GM10266 (cell line): ENCODE measurements around the gene HNRNPUL2.

Experiments used
- DNase-seq: peaks from one replicate; pipeline ENCODE4 v3.0.0; 2012; ENCODE audit errors: extremely low spot score
- TF ChIP-seq, protein P1 (sequence below): IDR thresholded peaks from 2 replicates; pipeline ENCODE4 v1.5.1; 2012; ENCODE audit warnings: mild to moderate bottlenecking, low read depth; ENCODE audit not compliant: control insufficient read depth, insufficient read depth; ENCODE audit errors: missing control alignments

The HNRNPUL2 gene

DNA sequence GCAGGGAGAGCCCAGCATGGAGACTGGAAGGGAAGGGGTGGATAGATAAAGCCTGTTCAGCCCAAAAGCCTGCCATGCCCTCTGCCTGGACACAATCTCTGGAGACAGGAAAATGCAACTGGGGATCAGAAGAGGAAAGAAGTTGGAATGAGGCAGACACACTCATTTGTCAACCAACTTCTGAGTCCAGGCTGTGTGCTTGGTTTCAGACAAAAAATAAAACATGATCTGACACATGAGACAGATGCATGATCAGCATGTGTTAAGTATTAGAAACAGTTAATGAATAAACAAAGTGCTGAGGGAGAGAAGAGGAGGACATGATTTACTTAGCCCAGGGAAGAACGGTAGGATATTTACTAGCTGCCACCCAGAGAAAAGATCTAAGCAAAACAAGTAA, 38.8 kb downstream of the HNRNPUL2 start:
- no peak for DNase-seq
- TF ChIP-seq, protein P1, sequence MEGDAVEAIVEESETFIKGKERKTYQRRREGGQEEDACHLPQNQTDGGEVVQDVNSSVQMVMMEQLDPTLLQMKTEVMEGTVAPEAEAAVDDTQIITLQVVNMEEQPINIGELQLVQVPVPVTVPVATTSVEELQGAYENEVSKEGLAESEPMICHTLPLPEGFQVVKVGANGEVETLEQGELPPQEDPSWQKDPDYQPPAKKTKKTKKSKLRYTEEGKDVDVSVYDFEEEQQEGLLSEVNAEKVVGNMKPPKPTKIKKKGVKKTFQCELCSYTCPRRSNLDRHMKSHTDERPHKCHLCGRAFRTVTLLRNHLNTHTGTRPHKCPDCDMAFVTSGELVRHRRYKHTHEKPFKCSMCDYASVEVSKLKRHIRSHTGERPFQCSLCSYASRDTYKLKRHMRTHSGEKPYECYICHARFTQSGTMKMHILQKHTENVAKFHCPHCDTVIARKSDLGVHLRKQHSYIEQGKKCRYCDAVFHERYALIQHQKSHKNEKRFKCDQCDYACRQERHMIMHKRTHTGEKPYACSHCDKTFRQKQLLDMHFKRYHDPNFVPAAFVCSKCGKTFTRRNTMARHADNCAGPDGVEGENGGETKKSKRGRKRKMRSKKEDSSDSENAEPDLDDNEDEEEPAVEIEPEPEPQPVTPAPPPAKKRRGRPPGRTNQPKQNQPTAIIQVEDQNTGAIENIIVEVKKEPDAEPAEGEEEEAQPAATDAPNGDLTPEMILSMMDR: no peak

DNA sequence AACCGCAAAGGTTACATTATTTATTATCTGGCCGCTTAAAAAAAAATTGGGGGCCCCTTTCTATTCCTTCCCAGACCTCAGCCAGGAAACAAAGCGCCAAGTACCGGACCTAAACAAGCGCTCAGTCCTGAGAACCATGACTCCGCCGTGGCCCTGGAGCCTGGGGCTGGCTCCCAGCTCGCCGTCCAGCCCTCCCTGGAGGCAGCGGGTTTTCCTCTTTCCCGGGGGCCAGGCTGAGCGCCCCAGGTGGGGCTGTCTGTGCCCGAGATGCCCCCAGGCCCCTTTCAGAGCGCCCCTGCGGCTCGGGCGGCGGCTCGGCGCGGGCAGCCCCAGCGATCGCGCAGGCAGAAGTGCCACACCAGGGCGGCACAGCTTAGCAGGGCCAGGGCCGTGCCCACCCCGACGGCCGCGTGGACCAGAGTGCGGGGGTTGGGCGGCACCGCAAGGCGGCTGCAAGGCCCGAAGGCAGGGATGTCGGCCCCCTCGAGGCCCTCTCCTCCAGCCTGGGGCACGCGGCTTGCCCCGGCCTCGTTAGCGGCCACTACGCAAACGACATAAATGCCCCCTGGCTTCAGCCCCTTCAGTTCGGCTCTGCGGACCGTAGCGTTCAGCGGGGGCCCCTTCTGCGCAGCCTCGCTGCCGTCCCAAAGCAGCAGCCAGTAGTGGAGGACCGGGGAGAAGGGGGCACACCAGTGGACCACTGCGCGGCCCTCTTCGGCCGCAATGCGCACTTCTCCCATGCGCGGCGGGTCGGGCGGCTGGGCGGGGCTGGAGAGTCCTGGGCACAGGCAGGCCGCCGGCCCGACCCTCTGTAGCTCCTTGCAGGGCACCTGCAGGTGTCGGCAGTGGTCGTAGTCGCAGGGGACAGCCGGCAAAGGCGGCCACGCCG, 39.5 kb downstream of the HNRNPUL2 start:
- TF ChIP-seq, protein P1: no peak
- no peak for DNase-seq

DNA sequence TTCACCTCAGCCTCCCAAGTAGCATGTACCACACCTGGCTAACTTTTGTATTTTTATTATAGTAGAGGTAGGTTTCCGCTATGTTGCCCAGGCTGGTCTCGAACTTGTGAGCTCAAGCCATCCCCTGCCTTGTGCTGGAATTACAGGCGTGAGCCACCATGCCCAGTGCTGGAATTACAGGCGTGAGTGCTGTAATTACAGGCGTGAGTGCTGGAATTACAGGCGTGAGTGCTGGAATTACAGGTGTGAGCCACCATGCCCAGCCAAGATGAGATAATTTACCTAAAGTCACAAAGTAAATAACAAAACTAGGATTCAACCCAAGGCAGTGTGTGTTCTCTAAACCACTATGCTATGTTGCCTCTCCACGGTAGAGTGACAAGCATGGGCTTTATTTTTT, 44.7 kb downstream of the HNRNPUL2 start:
- no peak for DNase-seq
- TF ChIP-seq, protein P1: no peak

DNA sequence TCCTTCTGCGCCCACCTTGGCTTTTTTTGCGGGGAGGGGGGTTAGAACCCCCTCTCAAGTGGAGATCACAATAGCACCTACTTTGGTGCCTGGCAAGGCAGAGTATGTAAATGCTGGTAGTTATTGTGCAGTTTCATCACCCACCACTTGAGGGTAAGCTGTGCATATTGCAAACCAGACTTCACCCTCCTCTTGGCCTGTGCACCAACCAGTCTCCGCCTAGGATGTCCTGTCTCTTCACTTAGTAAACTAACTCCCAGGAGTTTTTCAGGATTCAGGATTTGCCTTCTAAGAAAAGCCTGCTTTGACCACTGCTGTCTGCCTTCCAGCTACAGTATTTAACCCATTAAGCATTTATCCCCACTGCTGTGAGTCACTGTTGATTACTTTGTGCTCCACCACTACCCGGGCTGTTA, 46.4 kb downstream of the HNRNPUL2 start:
- peak; percentile 64 for DNase-seq
- TF ChIP-seq, protein P1: peak; percentile 43

DNA sequence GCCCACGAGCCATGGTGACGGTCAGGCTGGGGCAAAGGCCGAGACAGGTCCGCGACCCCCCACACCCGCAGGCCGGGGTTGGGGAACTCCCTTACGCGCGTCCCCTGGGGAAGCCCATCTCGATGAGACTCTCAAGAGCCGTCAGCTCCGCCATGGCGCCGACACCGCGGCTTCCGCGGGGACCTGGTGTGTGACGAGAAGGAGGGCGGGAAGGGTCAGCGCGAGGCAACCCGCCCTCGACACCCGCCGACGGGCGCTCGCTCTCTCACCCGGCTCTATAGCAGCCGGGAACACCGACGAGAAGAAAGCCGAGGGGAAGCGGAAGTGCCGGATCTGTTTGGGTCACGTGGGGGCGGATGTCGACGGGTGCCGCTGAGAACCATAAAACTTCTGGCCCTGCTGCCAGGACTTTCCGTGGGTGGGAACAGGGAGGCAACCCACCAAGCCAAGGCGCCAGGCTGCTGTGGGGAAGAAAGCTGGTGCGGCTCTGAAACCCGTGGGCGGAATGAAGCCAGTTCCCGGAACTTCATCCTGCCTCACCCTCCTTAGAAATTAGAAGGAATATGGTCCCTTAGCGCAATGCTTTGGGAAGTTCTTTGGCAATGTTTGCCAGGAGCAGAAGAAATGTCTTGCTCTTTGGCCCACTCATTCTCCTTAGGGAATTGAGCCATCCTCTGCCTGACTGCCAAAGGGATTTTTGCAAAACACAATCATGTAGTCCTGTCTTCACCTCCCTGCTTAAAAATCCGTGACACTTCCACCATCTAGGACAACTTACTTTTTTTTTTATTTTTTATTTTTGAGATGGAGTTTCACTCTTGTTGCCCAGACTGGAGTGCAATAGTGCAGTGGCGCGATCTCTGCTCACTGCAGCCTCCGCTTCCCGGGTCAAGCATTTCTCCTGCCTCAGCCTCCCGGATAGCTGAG, 48.2 kb downstream of the HNRNPUL2 start, which contains the start of gene UBXN1:
TSS of gene UBXN1 (minus strand) at position 304 of the 927 bp plus-strand sequence. CDS start at position 154, 150 bp downstream.
- DNase-seq: peak; percentile 92
- TF ChIP-seq, protein P1: no peak

DNA sequence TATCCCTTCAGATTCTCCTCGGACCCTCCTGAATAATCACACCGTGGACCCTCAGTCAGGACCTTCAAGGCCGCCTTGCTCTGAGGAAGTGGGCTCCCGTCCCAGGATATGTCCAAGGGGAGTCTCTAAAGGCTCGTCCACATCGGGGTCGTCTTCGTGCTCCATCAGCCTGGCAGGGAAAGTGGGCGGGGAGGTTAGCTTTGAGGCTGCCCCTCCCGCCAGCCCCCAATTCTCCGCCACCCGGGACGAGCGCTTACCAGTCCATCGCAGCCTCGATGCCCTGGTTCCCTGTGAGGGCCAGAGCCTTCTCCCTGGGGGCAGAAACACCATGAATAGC, 48.9 kb downstream of the HNRNPUL2 start:
- DNase-seq: no peak
- TF ChIP-seq, protein P1: no peak
